H7 (cell line): ENCODE data around the gene TMED1. TPM values are rescaled to one million over a fixed set of nuclear protein-coding genes. Genes with fewer than 3 reads are reported as not detected.
A peak's percentile ranks its signal among the peaks of the same experiment; 100 is the strongest.
"Not testable (repeated sequence)": the region's sequence is repeated elsewhere in the genome, so short reads cannot be mapped to it uniquely, and the experiment has no call there.

Experiments
- DNase-seq: peaks from one replicate; pipeline ENCODE4 v3.0.0; 2012
- H3K27me3 ChIP-seq: 2 replicates; pipeline ENCODE4 v1.6.0; 2011; ENCODE audit warnings: mild to moderate bottlenecking, low read length; ENCODE audit not compliant: control insufficient read depth, insufficient read depth
- H3K36me3 ChIP-seq: replicated peaks from 2 replicates; pipeline ENCODE4 v1.5.1; 2011; ENCODE audit warnings: low read length; ENCODE audit not compliant: control insufficient read depth, insufficient read depth
- H3K4me3 ChIP-seq: 2 replicates; pipeline ENCODE4 v1.5.1; 2011; ENCODE audit warnings: low read depth, mild to moderate bottlenecking, control low read depth, low read length, moderate library complexity; ENCODE audit not compliant: insufficient read depth
- total RNA-seq: library from RNA; depleted of rRNA; stranded (reverse); fragments of >200 nt; shearing (Covaris generic); gene quantifications from 2 replicates; pipeline ENCODE4 v1.2.3, GENCODE V29; 2014

TMED1 gene
- total RNA-seq, 1 experiment from 2014 or later, result 49.5 TPM

DNA sequence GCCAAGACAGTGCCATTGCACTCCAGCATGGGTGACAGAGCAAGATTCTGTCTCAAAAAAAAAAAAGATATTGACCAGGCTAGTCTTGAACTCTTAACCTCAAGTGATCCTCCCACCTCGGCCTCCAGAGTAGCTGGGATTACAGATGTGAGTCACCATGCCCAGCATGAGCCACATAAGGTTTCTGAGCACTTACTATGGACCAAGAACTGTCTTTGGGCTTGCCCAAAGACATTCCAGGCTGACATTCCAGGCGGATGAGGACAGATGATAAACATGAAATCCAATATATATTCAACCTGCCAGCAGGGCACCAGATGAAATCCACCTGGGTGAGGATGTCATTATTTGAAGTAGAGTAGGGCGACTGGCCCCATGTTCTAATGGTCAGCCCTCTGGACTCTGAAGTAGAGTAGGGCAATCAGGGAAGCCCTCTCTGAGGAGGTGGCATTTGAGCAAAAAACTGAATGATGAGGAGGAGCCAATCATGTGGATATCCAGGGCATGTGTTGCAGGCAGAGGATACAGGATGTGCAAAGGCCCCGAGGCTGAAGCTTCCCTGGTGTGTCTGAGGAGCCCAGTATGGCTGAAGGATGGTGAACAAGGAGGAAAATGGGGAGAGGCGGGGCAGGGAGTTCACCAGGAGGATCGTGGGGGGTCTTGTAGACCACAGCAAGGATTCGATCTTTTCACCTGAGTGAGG lies 16.2 kb upstream of the TMED1 start:
- no peak for DNase-seq
- no peaks in the 10 kb centered on the region for H3K36me3 ChIP-seq
- no peaks in the 10 kb centered on the region for H3K27me3 ChIP-seq
- H3K4me3 ChIP-seq, result no peak overlapping the region

DNA sequence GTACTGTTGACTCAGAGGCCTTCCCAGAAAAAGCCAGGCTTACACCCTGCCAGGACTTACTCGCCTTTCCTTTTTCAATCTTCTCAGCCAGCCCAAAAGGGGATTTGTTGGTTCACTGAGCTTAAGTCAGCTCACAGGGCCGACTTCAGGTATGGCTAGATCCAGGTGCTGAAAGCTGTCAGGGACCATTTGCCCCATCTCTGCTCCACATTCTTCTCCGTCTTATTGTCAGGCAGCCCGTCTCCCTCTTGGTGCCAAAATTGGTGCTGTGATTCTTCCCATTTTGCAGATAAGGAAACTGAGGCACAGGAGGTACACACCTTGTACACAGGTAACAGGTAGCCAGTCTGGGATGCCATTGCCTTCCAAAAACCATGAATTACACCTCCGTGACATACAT lies 14.6 kb upstream of the TMED1 start:
- Histone ChIP-seq H3K36me3 (no peaks in the 10 kb centered on the region), H3K4me3 (no peak overlapping the region), H3K27me3 (no peaks in the 10 kb centered on the region)
- no peak for DNase-seq

DNA sequence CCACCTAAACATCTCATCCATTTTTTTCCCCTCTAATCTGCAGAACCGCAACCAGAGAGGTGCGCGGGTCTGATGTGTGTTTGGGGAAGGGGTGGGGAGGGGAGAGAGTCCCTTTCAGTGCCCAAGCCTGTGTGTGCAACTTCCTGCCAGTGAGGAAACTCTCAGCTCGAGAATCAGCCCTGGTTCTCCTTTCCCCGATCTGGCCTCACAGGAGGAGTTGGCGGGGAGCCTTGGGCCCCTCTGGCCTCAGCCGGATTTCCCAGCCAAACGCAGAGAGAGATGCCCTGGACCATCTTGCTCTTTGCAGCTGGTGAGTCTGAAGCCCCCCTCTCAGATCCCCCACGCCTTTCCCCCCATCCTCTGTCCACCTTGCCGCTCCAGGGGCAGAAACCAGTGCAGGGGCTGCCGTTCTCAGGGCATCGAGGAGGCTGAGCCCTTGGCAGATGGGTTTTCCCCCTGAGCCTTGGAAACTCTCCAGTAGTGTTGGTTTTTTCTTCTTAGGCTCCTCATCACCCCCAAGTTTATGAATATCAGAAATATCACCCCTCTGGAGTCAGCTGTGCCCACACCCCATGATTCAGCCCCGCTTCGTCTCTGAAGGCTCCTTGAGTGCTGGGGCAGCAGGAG lies 12.3 kb upstream of the TMED1 start, which contains the start of gene C19orf38:
Gene C19orf38, plus strand, starts transcription at position 186 of the 627 bp plus-strand sequence. Its CDS starts 94 bp downstream, at position 280.
- peak; percentile 38 for DNase-seq
- Histone ChIP-seq H3K36me3 (no peaks in the 10 kb centered on the region), H3K27me3 (no peaks in the 10 kb centered on the region), H3K4me3 (no peak within 1 kb of the TSS)

DNA sequence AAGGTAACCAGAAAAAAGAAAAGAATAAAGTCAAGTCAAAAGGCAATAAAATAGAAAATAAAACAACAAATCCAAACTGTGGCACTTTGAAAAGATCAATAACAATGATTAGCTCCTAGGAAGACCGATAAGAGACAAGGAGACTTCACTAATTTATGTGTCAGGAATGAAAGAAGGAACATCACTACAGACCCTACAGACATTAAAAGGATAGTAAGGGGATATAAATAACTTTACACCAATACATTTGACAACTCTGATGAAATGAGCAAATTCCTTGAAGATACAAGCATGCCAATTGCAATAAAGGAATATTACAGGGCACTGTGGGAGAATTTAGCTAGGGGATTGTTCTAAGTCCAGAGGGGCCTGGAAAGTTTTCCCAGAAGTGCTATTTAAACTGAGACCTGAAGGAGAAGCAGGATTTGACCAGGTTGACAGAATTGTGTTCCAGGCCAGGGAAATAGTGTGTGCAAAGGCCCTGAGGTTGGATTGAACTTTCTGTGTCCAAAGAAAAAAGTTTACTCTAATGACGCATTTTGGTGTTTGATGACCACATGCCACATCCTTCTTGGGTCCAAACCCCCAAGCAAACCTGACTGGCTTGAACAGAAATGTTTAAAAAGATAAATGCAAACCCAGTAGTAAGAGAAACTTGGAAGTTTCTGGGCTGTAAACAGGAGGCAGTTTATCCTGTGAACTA lies 10.6 kb upstream of the TMED1 start:
- DNase-seq, result no peak
- Histone ChIP-seq H3K4me3 (no peak overlapping the region), H3K36me3 (no peaks in the 10 kb centered on the region), H3K27me3 (no peaks in the 10 kb centered on the region)

DNA sequence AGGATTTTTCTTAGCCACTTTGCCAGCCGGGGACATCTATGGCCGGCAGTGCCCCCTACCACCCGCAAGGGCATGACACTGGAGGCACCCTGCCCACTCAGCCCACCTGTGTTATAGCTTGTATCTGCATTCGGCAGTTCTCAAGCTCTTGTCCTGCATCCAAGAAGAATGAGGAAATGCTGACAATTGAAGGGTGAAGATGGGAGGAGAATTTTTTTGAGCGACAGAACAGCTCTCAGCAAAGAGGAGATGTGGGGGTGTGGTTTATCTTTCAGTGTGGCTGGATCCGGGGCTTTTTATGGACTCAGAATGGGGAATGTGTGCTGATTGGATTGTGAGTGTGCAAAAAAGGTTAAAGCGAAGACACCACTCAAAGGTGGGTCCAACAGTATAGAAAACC lies 6.8 kb upstream of the TMED1 start:
- no peaks in the 10 kb centered on the region for H3K27me3 ChIP-seq
- H3K36me3 ChIP-seq, result no peaks in the 10 kb centered on the region
- DNase-seq, result peak; percentile 30
- H3K4me3 ChIP-seq, result no peak overlapping the region

DNA sequence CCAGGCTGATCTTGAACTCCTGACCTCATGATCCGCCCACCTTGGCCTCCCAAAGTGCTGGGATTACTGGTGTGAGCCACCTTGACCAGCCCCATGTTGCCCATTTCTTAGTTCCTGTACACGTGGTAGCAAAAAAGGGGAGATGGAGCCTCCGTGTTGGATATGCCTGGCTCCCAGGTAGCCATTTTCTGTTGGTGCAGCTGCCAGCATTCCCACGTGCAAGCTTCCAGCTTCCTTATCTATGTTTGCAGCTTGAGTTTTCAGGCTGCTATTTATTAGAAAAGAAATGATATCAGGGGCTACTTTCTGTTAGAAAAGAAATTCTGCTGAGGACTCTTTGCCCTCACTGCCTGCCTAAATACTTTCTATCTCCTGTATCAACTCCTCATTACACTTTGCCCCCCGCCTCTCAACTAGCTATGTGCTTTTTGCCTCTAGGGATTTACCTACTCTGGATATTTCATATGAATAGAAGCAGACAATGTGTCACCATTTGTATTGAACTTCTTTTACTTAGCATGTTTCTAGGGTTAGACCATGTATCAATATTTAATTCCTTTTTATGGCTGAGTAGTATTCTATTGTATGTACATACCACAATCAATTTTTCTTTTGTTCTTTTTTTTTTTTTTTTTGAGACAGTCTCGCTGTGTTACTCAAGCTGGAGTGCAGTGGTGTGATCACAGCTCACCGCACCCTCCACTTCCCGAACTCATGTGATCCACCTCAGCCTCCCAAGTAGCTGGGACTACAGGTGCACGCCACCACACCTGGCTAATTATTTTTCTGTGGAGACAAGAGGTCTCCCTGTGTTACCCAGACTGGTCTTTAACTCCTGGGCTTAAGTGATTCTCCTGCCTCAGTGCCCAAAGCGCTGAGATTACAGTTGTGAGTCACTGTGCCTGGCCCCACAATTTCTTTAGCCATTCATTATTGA lies 3.4 kb upstream of the TMED1 start:
- Histone ChIP-seq H3K4me3 (no peak overlapping the region), H3K27me3 (no peaks in the 10 kb centered on the region; the same call in 1 of the 2 replicates), H3K36me3 (no peaks in the 10 kb centered on the region)
- DNase-seq, result no peak

DNA sequence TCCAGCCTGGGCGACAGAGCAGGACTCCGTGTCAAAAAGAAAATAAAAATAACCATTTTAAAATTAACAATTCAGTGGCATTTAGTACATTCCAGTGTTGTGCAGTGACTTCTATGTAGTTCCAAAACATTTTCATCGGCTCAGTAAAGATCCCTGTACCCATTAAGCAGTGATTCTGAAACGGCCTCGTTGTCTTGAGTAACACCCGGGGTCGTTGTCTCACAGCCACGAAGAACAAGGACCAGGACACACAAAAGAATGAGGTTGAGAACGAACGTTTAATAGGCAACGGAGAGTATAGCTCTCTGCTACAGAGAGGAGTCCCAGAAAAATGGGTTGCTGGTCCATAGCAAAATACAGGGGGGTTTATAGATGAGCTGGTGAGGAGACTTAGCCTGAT lies 2.4 kb upstream of the TMED1 start:
- peaks cover 3% of the 10 kb centered on the region; the same call in 1 of the 2 replicates for H3K36me3 ChIP-seq
- H3K27me3 ChIP-seq, result no peaks in the 10 kb centered on the region; the same call in 1 of the 2 replicates
- DNase-seq, result peak; percentile 17
- H3K4me3 ChIP-seq, result no peak overlapping the region

DNA sequence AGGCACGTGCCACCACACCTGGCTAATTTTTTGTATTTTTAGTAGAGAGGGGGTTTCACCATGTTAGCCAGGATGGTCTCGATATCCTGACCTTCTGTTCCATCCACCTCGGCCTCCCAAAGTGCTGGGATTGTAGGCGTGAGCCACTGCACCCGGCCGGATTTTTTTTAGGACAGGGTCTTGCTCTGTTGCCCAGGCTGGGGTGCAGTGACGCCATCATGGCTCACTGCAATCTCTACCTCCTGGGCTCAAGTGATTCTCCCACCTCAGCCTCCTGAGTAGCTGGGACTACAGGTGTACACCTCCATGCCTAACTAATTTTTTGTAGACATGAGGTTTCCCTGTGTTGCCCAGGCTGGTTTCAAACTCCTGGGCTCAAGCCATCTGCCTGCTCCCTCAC lies 1.6 kb upstream of the TMED1 start:
- H3K36me3 ChIP-seq, H3K4me3 ChIP-seq, DNase-seq, H3K27me3 ChIP-seq: not testable (repeated sequence)

DNA sequence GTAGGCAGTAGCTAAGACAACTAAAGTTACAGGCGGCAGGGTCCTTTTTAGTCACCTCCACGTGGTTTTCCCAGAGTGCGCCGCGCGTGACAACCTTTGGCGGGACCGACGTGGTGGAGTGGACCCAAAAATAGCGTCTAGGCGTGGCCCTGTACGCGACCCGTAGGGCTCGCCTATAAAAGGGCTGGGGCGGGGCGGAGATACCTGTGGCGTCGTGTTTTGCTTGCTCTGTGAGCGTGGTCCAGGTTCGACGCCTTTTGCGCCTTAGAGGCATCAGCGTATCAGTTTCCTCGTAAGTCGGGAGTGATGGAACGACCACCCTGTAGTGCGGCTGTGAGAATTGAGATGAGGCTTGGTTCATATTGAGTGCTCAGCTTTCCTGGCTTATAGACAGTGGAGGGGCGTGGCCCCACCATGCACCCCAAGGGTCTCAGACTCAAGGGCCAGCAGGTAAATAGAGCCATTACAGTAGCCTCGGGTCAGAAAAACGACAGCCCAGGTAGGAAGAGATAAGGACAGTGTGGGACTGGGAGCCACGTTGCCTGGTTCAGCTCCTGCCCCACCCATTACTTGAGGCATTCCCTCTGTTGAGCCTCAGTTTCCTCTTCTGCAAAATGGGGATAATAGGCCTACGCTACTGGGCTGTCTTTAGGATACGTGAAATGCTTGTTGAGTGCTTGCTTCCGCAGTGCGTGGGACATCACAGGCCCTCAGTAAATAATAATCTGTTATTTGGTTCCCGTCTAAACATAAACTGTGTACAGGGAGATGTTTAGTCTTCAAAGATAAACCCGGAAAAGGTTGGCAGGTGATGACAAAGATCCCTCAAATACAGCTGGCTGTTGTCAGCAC lies 693 bp upstream of the TMED1 start:
- peak overlapping the region; percentile 72 for H3K4me3 ChIP-seq
- H3K36me3 ChIP-seq, result peaks cover 7% of the 10 kb centered on the region
- no peaks in the 10 kb centered on the region; the same call in 1 of the 2 replicates for H3K27me3 ChIP-seq
- DNase-seq, result no peak

DNA sequence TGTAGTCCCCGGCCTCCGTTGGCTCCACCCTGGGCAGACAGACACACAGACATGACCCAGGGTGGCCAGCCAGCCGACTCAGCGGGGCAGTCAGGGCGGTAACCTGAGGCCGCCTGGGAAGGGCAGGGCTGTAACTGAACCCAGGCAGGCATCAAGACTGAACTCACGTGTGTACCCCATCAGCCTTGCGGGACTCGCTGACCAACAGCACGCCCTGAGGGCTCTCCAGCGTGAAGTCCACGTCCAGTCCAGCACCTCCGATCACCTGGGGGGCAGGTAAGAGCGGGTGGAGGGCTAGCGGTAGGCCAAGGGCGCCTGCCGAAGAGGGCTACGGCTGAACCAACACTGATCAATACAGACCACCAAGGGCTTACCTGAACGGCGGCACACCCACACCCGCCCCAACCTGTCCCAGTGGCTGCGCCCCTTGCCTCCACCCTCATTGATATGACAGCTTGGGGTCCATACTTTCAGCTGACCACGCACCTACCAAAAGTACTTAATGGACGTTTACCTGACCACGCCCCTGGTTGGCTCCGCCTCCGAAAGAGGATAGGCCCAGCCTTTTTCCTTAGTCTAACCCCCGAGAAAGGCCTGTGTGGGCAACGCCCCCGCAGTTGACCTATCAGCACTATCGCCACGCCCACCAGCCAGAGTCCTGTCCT lies 791 bp downstream of the TMED1 start:
- Histone ChIP-seq H3K27me3 (no peaks in the 10 kb centered on the region; the same call in 1 of the 2 replicates), H3K36me3 (peaks cover 8% of the 10 kb centered on the region), H3K4me3 (peak overlapping the region; percentile 48)
- no peak for DNase-seq

DNA sequence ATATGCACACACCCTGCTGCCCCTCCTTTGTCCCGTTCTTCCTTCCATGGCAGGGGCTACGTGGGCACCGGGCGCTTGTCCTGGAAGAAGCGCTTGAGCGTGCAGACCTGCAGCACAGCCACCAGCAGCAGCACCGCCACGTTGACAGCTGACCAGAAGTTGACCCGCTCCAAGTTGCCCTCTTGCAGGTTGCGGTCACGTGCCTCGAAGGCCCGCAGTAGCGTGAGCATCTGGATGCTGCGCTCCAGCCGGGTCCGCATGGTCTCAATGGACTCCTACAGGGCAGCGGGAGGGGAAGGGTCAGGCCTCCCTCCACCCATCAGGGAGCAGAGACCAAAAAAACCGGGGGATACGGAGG lies 3.1 kb downstream of the TMED1 start:
- peak; percentile 36 for DNase-seq
- Histone ChIP-seq H3K4me3 (no peak overlapping the region), H3K36me3 (peaks cover 8% of the 10 kb centered on the region), H3K27me3 (no peaks in the 10 kb centered on the region; the same call in 1 of the 2 replicates)

DNA sequence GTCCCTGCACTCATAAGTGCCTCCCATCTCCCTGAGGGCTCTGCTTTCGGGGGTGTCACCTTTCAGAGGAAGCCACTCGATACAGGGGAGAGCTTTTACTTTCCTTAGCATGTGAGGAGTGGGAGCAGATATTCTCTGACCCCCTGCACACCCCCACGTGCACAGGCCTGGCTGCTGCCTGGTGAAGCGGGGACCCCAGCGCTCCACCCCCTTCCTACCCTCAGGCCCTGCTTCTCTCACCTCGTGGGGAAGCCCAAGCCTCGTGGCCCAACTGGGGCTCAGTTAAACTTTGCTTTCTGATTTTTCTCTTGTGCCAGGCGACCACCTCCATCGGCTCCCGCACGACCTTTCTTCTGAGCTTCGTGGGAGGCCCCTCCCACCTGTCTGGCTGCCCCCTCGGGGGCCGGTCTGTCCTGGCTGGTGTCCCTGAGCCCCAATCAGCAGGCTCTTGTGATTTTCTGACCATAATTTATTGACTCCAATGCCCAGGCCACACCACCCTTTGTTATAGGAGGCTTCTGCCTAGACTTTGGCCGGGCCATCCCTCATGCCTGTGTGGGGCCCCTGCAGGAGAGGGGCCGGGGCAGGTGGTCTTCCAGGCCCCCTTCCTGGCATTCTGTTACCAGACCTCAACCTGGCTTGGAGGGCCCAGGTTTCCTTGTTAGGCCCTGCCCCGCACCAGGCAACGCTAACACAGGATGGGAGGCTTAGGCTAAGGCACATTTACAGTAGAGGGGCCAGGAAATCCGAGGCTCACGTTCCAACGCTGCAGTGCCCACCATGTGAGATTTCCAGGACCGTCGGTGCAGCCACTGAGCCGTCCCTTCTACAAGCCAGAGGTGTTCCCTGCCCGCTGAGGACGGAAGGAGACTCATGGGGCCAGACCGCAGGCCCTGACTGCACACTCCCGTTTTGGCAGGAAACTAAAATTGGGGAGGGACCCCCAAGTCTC lies 3.7 kb downstream of the TMED1 start:
- no peak overlapping the region for H3K4me3 ChIP-seq
- H3K36me3 ChIP-seq, result peaks cover 8% of the 10 kb centered on the region
- no peaks in the 10 kb centered on the region; the same call in 1 of the 2 replicates for H3K27me3 ChIP-seq
- DNase-seq, result peak; percentile 33
